Osteoblast (primary cell): ENCODE results near the gene PDZD8. TPM values are rescaled to one million over a fixed set of nuclear protein-coding genes. Genes with fewer than 3 reads are reported as not detected.

Experiments
- DNase-seq: peaks from one replicate; pipeline ENCODE4 v3.0.0; 2011; ENCODE audit warnings: low spot score, mixed read lengths; ENCODE audit not compliant: insufficient read length; ENCODE audit errors: missing footprints
- H2AFZ ChIP-seq: 2 replicates; pipeline ENCODE4 v1.6.0; 2011; ENCODE audit warnings: mild to moderate bottlenecking, low read length
- H3K27ac ChIP-seq: 2 replicates; pipeline ENCODE4 v1.5.1; 2011; ENCODE audit warnings: mild to moderate bottlenecking, low read depth, low read length, moderate library complexity
- H3K27me3 ChIP-seq: 2 replicates; pipeline ENCODE4 v1.6.0; 2012; ENCODE audit warnings: mild to moderate bottlenecking, control low read depth, inconsistent platforms, low read length, moderate library complexity; ENCODE audit not compliant: insufficient read depth
- H3K36me3 ChIP-seq: 2 replicates; pipeline ENCODE4 v1.5.1; 2011; ENCODE audit warnings: mild to moderate bottlenecking, low read length, control low read depth, moderate library complexity; ENCODE audit not compliant: insufficient read depth
- H3K4me1 ChIP-seq: 2 replicates; pipeline ENCODE4 v1.5.1; 2011; ENCODE audit warnings: mild to moderate bottlenecking, low read length, control low read depth, moderate library complexity; ENCODE audit not compliant: insufficient read depth
- H3K4me2 ChIP-seq: 2 replicates; pipeline ENCODE4 v1.6.0; 2011; ENCODE audit warnings: mild to moderate bottlenecking, low read length; ENCODE audit not compliant: insufficient read depth
- H3K4me3 ChIP-seq: fragments of 200-600 bp; sonication (generic); 3 replicates; pipeline ENCODE4 v1.5.1; 2012; ENCODE audit warnings: mild to moderate bottlenecking, low read length, inconsistent platforms; ENCODE audit not compliant: insufficient read depth
- H3K79me2 ChIP-seq: 2 replicates; pipeline ENCODE4 v1.6.0; 2012; ENCODE audit warnings: mild to moderate bottlenecking, low read length, control low read depth, inconsistent platforms; ENCODE audit not compliant: insufficient read depth
- H3K9me3 ChIP-seq: 2 replicates; pipeline ENCODE4 v1.5.1; 2011; ENCODE audit warnings: low read depth, low read length, control low read depth
- H4K20me1 ChIP-seq: 2 replicates; pipeline ENCODE4 v1.6.0; 2012; ENCODE audit warnings: mild to moderate bottlenecking, low read length, control low read depth; ENCODE audit not compliant: insufficient read depth
- CTCF ChIP-seq: IDR thresholded peaks from 2 replicates; pipeline ENCODE4 v1.5.1; 2011; ENCODE audit warnings: mild to moderate bottlenecking, low read depth, low read length, moderate library complexity; ENCODE audit errors: extremely low read depth
- total RNA-seq: library from RNA; depleted of rRNA; stranded (reverse); fragments of >200 nt; gene quantifications from 2 replicates; pipeline ENCODE4 v1.2.3, GENCODE V29; 2012

The PDZD8 gene
- total RNA-seq, 1 donor = 35.8 TPM

GRCh38 chr10:117273980-117274379 is 101.3 kb downstream of the PDZD8 start:
- no peaks in the 10 kb centered on the region for H3K79me2 ChIP-seq
- H3K4me1 ChIP-seq = no peaks in the 10 kb centered on the region
- H3K36me3 ChIP-seq = no peaks in the 10 kb centered on the region
- H2AFZ ChIP-seq = no peak overlapping the region
- H3K4me3 ChIP-seq = no peak overlapping the region
- no peak overlapping the region for H3K27ac ChIP-seq
- no peaks in the 10 kb centered on the region for H3K27me3 ChIP-seq
- H4K20me1 ChIP-seq = peaks cover 2% of the 10 kb centered on the region
- DNase-seq = no peak
- no peaks in the 10 kb centered on the region for H3K9me3 ChIP-seq
- H3K4me2 ChIP-seq = no peak overlapping the region
- no peak for TF ChIP-seq CTCF

- Histone ChIP-seq H2AFZ (no peak overlapping the region), H3K9me3 (no peaks in the 10 kb centered on the region)
- no peak for DNase-seq
Observed at GRCh38 chr10:117272195-117273076, 102.8 kb downstream of the PDZD8 start.

GRCh38 chr10:117271427-117271826 is 103.8 kb downstream of the PDZD8 start:
- no peak for DNase-seq
- H3K27me3 ChIP-seq = no peaks in the 10 kb centered on the region
- no peak overlapping the region for H3K27ac ChIP-seq
- no peaks in the 10 kb centered on the region for H3K9me3 ChIP-seq
- H3K4me2 ChIP-seq = no peak overlapping the region
- peaks cover 2% of the 10 kb centered on the region for H4K20me1 ChIP-seq
- no peaks in the 10 kb centered on the region for H3K4me1 ChIP-seq
- H3K4me3 ChIP-seq = no peak overlapping the region
- TF ChIP-seq CTCF = no peak
- no peaks in the 10 kb centered on the region for H3K36me3 ChIP-seq
- no peak overlapping the region for H2AFZ ChIP-seq
- no peaks in the 10 kb centered on the region for H3K79me2 ChIP-seq

More at GRCh38 chr10:117272195-117273076, 102.8 kb downstream of the PDZD8 start:
- no peaks in the 10 kb centered on the region for H3K36me3 ChIP-seq
- H3K27me3 ChIP-seq = no peaks in the 10 kb centered on the region
- H3K27ac ChIP-seq = no peak overlapping the region
- no peak overlapping the region for H3K4me2 ChIP-seq
- peaks cover 2% of the 10 kb centered on the region for H4K20me1 ChIP-seq
- no peaks in the 10 kb centered on the region for H3K4me1 ChIP-seq
- TF ChIP-seq CTCF = no peak
- no peaks in the 10 kb centered on the region for H3K79me2 ChIP-seq
- H3K4me3 ChIP-seq = no peak overlapping the region

GRCh38 chr10:117268907-117269306 is 106.3 kb downstream of the PDZD8 start:
- no peaks in the 10 kb centered on the region for H4K20me1 ChIP-seq
- no peaks in the 10 kb centered on the region for H3K36me3 ChIP-seq
- H3K79me2 ChIP-seq = no peaks in the 10 kb centered on the region
- no peaks in the 10 kb centered on the region for H3K27me3 ChIP-seq
- H3K27ac ChIP-seq = no peak overlapping the region
- DNase-seq = no peak
- no peak overlapping the region for H3K4me2 ChIP-seq
- H3K4me3 ChIP-seq = no peak overlapping the region
- no peaks in the 10 kb centered on the region for H3K4me1 ChIP-seq
- TF ChIP-seq CTCF = no peak
- no peaks in the 10 kb centered on the region for H3K9me3 ChIP-seq
- no peak overlapping the region for H2AFZ ChIP-seq
